Measurements from ENCODE around the gene USP40. TPM values are rescaled to one million over a fixed set of nuclear protein-coding genes. Genes with fewer than 3 reads are reported as not detected.

Gene USP40
- total and polyA plus RNA-seq, 2 donors, result 16.1 to 26.7 TPM

GRCh38 chr2:233468047-233468740 is 98.4 kb downstream of the USP40 start:
- Histone ChIP-seq H3K36me3 (ENCODE audit: control insufficient read depth in 2 of 2, insufficient read depth in 2 of 2, low read length in 1 of 2) (peaks cover 52 to 72% of the 10 kb centered on the region in 2 donors), H3K9me3 (ENCODE audit: control insufficient read depth in 2 of 2, insufficient read depth in 1 of 2, low read length in 1 of 2) (no peaks in the 10 kb centered on the region), H3K27ac (ENCODE audit: low read depth in 1 of 2, low read length in 1 of 2) (no peak overlapping the region), H3K4me1 (ENCODE audit: control insufficient read depth in 2 of 2, insufficient read depth in 2 of 2, low read length in 2 of 2) (no peaks in the 10 kb centered on the region), H3K4me3 (ENCODE audit: low read length in 2 of 2) (no peak overlapping the region), H3K27me3 (ENCODE audit: control insufficient read depth in 2 of 2, insufficient read depth in 1 of 2, low read length in 1 of 2) (no peaks in the 10 kb centered on the region)
- 98% methylated on average over 22 of the region's 22 CpGs for WGBS
- no peak for DNase-seq (ENCODE audit: low read depth in 6 of 9, low spot score in 9 of 9)

GRCh38 chr2:233466991-233467603 is 99.5 kb downstream of the USP40 start:
- Histone ChIP-seq H3K27ac (ENCODE audit: low read depth in 1 of 2, low read length in 1 of 2) (no peak overlapping the region), H3K4me3 (ENCODE audit: low read length in 2 of 2) (no peak overlapping the region), H3K9me3 (ENCODE audit: control insufficient read depth in 2 of 2, insufficient read depth in 1 of 2, low read length in 1 of 2) (no peaks in the 10 kb centered on the region), H3K36me3 (ENCODE audit: control insufficient read depth in 2 of 2, insufficient read depth in 2 of 2, low read length in 1 of 2) (peaks cover 56 to 78% of the 10 kb centered on the region in 2 donors), H3K4me1 (ENCODE audit: control insufficient read depth in 2 of 2, insufficient read depth in 2 of 2, low read length in 2 of 2) (no peaks in the 10 kb centered on the region), H3K27me3 (ENCODE audit: control insufficient read depth in 2 of 2, insufficient read depth in 1 of 2, low read length in 1 of 2) (no peaks in the 10 kb centered on the region)
- no peak for DNase-seq (ENCODE audit: low read depth in 6 of 9, low spot score in 9 of 9)
- whole genome bisulfite sequencing, result 97% methylated on average over 20 of the region's 20 CpGs

DNA sequence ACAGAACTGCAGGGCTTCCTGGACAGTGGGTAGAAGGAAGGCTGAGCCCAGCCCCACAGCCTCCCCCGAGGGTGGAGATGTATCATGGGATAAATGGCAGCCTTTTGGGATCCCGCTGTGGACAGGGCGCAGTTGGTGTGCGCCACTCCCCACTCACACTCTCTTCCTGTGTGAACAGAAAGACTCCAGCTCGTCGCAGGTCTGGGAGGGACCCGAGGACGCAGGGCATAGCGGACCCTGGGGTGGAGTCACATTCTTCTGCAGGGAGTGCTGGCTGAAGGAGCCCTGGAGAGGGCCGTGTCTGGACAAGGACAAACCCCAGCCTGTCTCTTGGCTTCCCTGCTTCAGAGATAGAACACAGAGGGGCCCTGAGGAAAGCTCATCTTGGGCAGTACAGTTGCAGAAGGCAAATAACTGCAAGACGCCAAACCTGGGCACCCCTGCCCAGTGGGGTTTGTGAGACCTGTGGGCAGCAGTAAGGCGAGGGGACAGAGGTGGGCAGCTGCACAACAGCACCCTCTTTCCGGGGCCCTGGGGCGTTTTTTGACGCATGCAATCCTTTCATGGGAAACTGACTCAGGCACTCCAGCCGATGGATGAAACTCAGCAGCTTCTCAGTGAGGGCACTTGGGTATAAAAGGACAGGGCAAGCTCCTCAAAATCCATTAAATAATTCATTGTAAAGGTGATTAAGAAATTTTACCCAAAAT is 101.9 kb downstream of the USP40 start:
- H3K4me1 ChIP-seq (ENCODE audit: control insufficient read depth in 2 of 2, insufficient read depth in 2 of 2, low read length in 2 of 2), result peaks cover 7 to 9% of the 10 kb centered on the region in 2 donors
- DNase-seq (ENCODE audit: low read depth in 6 of 9, low spot score in 9 of 9), result no peak
- H3K9me3 ChIP-seq (ENCODE audit: control insufficient read depth in 2 of 2, insufficient read depth in 1 of 2, low read length in 1 of 2), result no peaks in the 10 kb centered on the region
- H3K27me3 ChIP-seq (ENCODE audit: control insufficient read depth in 2 of 2, insufficient read depth in 1 of 2, low read length in 1 of 2), result no peaks in the 10 kb centered on the region
- H3K4me3 ChIP-seq (ENCODE audit: low read length in 2 of 2), result no peak overlapping the region
- 96% methylated on average over 16 of the region's 16 CpGs for WGBS
- H3K36me3 ChIP-seq (ENCODE audit: control insufficient read depth in 2 of 2, insufficient read depth in 2 of 2, low read length in 1 of 2), result peaks cover 64 to 82% of the 10 kb centered on the region in 2 donors
- no peak overlapping the region for H3K27ac ChIP-seq (ENCODE audit: low read depth in 1 of 2, low read length in 1 of 2)

DNA sequence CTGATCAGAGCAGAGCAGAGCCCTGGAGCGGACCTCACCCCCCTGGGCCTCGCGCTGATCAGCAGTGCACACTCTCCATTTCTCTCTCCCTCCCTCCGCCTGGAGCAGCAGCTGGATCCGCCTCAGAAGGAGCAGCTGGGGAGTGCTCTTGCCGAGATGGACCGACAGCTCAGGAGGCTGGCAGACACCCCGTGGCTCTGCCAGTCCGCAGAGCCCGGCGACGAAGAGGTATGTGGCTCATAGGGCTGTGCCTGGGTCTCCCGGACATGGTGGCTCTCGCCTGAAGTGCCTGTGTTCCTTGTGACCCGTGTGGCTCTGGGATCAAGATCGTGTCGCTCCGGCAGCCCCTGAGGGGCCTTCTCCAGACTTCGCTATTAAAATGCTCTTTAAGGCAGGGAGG is 102.5 kb downstream of the USP40 start:
- Histone ChIP-seq H3K36me3 (ENCODE audit: control insufficient read depth in 2 of 2, insufficient read depth in 2 of 2, low read length in 1 of 2) (peaks cover 64 to 82% of the 10 kb centered on the region in 2 donors), H3K4me1 (ENCODE audit: control insufficient read depth in 2 of 2, insufficient read depth in 2 of 2, low read length in 2 of 2) (peaks cover 7 to 9% of the 10 kb centered on the region in 2 donors), H3K4me3 (ENCODE audit: low read length in 2 of 2) (no peak overlapping the region), H3K27ac (ENCODE audit: low read depth in 1 of 2, low read length in 1 of 2) (no peak overlapping the region), H3K9me3 (ENCODE audit: control insufficient read depth in 2 of 2, insufficient read depth in 1 of 2, low read length in 1 of 2) (no peaks in the 10 kb centered on the region), H3K27me3 (ENCODE audit: control insufficient read depth in 2 of 2, insufficient read depth in 1 of 2, low read length in 1 of 2) (no peaks in the 10 kb centered on the region)
- DNase-seq (ENCODE audit: low read depth in 6 of 9, low spot score in 9 of 9), result no peak
- 98% methylated on average over 19 of the region's 19 CpGs for WGBS

DNA sequence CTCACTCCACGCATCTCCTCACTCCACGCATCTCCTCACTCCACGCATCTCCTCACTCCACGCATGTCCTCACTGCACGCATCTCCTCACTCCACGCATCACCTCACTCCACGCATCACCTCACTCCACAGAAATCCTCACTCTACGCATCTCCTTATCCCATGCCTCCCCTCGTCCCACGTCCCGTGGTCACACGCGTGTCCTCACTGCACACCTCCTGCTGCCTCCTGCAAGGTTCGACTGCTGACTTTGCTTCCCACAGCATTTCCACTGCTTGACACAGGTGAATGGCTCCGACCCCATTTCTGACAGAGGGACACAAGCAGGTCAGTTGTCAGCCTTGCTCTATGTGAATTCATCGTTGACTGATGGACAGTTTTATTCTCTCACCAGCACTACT is 103.0 kb downstream of the USP40 start:
- no peak for DNase-seq (ENCODE audit: low read depth in 6 of 9, low spot score in 9 of 9)
- WGBS, result 91% methylated on average over 16 of the region's 16 CpGs
- no peaks in the 10 kb centered on the region for H3K27me3 ChIP-seq (ENCODE audit: control insufficient read depth in 2 of 2, insufficient read depth in 1 of 2, low read length in 1 of 2)
- H3K4me3 ChIP-seq (ENCODE audit: low read length in 2 of 2), result no peak overlapping the region
- H3K27ac ChIP-seq (ENCODE audit: low read depth in 1 of 2, low read length in 1 of 2), result no peak overlapping the region
- H3K9me3 ChIP-seq (ENCODE audit: control insufficient read depth in 2 of 2, insufficient read depth in 1 of 2, low read length in 1 of 2), result no peaks in the 10 kb centered on the region
- peaks cover 7 to 9% of the 10 kb centered on the region in 2 donors for H3K4me1 ChIP-seq (ENCODE audit: control insufficient read depth in 2 of 2, insufficient read depth in 2 of 2, low read length in 2 of 2)
- H3K36me3 ChIP-seq (ENCODE audit: control insufficient read depth in 2 of 2, insufficient read depth in 2 of 2, low read length in 1 of 2), result peaks cover 64 to 82% of the 10 kb centered on the region in 2 donors

- H3K4me3 ChIP-seq (ENCODE audit: low read length in 2 of 2), result no peak overlapping the region
- H3K36me3 ChIP-seq (ENCODE audit: control insufficient read depth in 2 of 2, insufficient read depth in 2 of 2, low read length in 1 of 2), result peaks cover 58 to 82% of the 10 kb centered on the region in 2 donors
- H3K27me3 ChIP-seq (ENCODE audit: control insufficient read depth in 2 of 2, insufficient read depth in 1 of 2, low read length in 1 of 2), result no peaks in the 10 kb centered on the region
- DNase-seq (ENCODE audit: low read depth in 6 of 9, low spot score in 9 of 9), result no peak
- no peaks in the 10 kb centered on the region for H3K9me3 ChIP-seq (ENCODE audit: control insufficient read depth in 2 of 2, insufficient read depth in 1 of 2, low read length in 1 of 2)
- no peak overlapping the region for H3K27ac ChIP-seq (ENCODE audit: low read depth in 1 of 2, low read length in 1 of 2)
- 95% methylated on average over 21 of the region's 21 CpGs for WGBS
- H3K4me1 ChIP-seq (ENCODE audit: control insufficient read depth in 2 of 2, insufficient read depth in 2 of 2, low read length in 2 of 2), result peaks cover 7 to 9% of the 10 kb centered on the region in 2 donors
These were observed 103.6 kb downstream of the USP40 start for GRCh38 chr2:233462826-233463470.

DNA sequence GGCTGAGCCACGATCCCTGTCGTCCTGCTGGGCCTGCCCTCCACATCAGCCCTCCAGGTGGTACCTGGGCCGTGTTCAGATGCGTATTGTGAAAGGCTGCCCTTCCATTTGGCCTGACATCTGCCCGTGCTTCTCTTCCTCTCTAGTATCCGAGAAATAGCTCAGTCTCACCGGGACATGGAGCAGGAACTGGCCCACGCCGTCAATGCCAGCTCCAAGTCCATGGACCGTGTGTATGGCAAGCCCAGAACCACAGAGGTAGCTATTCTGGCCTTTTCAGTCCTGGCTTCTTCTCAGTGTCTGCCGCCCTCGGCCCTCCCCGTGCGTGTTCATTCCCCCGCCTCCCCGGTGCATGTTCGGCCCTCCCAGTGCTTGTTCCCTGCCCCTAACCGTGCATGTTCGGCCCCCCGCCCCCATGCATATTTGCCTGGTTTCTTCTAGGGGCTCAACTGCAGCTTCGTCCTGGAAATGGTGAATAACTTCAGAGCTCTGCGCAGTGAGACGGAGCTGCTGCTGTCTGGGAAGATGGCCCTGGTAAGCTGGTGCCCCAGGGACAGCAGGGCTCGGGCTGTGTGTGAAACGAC is 104.3 kb downstream of the USP40 start:
- Histone ChIP-seq H3K36me3 (ENCODE audit: control insufficient read depth in 2 of 2, insufficient read depth in 2 of 2, low read length in 1 of 2) (peaks cover 64 to 83% of the 10 kb centered on the region in 2 donors), H3K4me3 (ENCODE audit: low read length in 2 of 2) (no peak overlapping the region), H3K27me3 (ENCODE audit: control insufficient read depth in 2 of 2, insufficient read depth in 1 of 2, low read length in 1 of 2) (no peaks in the 10 kb centered on the region), H3K27ac (ENCODE audit: low read depth in 1 of 2, low read length in 1 of 2) (no peak overlapping the region), H3K9me3 (ENCODE audit: control insufficient read depth in 2 of 2, insufficient read depth in 1 of 2, low read length in 1 of 2) (no peaks in the 10 kb centered on the region), H3K4me1 (ENCODE audit: control insufficient read depth in 2 of 2, insufficient read depth in 2 of 2, low read length in 2 of 2) (peaks cover 7 to 9% of the 10 kb centered on the region in 2 donors)
- WGBS, result 98% methylated on average over 25 of the region's 25 CpGs
- no peak for DNase-seq (ENCODE audit: low read depth in 6 of 9, low spot score in 9 of 9)

DNA sequence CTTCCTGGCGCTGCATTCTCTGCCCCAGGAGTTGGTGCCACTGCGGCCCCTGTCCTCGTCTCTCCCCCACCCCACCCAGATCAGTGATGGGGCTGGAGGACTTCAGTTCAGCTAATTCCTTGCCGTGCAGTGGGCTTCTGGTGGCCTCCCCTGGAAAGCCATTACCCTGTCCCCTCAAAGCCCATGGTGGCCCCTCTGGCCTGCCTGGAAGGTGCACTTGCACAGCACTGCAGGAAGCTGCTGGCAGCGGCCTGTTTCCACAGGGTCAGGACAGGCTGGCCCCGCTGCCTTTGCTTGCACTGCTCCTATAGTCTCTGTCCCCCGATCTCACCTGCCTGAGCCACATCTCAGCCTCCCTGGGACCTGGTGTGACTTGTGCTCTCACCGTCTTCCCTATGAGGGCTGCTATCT is 105.1 kb downstream of the USP40 start:
- Histone ChIP-seq H3K27ac (ENCODE audit: low read depth in 1 of 2, low read length in 1 of 2) (no peak overlapping the region), H3K27me3 (ENCODE audit: control insufficient read depth in 2 of 2, insufficient read depth in 1 of 2, low read length in 1 of 2) (no peaks in the 10 kb centered on the region), H3K36me3 (ENCODE audit: control insufficient read depth in 2 of 2, insufficient read depth in 2 of 2, low read length in 1 of 2) (peaks cover 72 to 81% of the 10 kb centered on the region in 2 donors), H3K9me3 (ENCODE audit: control insufficient read depth in 2 of 2, insufficient read depth in 1 of 2, low read length in 1 of 2) (no peaks in the 10 kb centered on the region), H3K4me1 (ENCODE audit: control insufficient read depth in 2 of 2, insufficient read depth in 2 of 2, low read length in 2 of 2) (peaks cover 7 to 9% of the 10 kb centered on the region in 2 donors), H3K4me3 (ENCODE audit: low read length in 2 of 2) (no peak overlapping the region)
- WGBS, result 90% methylated on average over 8 of the region's 8 CpGs
- DNase-seq (ENCODE audit: low read depth in 6 of 9, low spot score in 9 of 9), result no peak
